IPS-20b (cell line): ENCODE results near the gene HTD2.
"Not testable (repeated sequence)": the region's sequence is repeated elsewhere in the genome, so short reads cannot be mapped to it uniquely, and the experiment has no call there.

ENCODE experiments used
- H3K27ac ChIP-seq: one replicate; pipeline ENCODE4 v1.5.1; 2013; ENCODE audit warnings: low read length
- H3K27me3 ChIP-seq: 2 replicates; pipeline ENCODE4 v1.6.1; 2013; ENCODE audit warnings: mild to moderate bottlenecking, low read length, inconsistent platforms; ENCODE audit not compliant: insufficient read depth
- H3K36me3 ChIP-seq: 2 replicates; pipeline ENCODE4 v1.6.1; 2013; ENCODE audit warnings: low read depth, mild to moderate bottlenecking, inconsistent platforms, low read length, moderate library complexity; ENCODE audit not compliant: insufficient read depth
- H3K4me1 ChIP-seq: 2 replicates; pipeline ENCODE4 v1.6.1; 2013; ENCODE audit warnings: mild to moderate bottlenecking, control low read depth, inconsistent platforms, low read length, moderate library complexity; ENCODE audit not compliant: insufficient read depth
- H3K4me3 ChIP-seq: 2 replicates; pipeline ENCODE4 v1.5.1; 2013; ENCODE audit warnings: mild to moderate bottlenecking, low read length, inconsistent platforms
- H3K9ac ChIP-seq: 2 replicates; pipeline ENCODE4 v1.6.1; 2013; ENCODE audit warnings: low read depth, mild to moderate bottlenecking, inconsistent platforms, low read length, moderate library complexity
- H3K9me3 ChIP-seq: 2 replicates; pipeline ENCODE4 v1.6.1; 2013; ENCODE audit warnings: mild to moderate bottlenecking, low read depth, low read length, inconsistent platforms; ENCODE audit not compliant: insufficient read depth

HTD2 gene

DNA sequence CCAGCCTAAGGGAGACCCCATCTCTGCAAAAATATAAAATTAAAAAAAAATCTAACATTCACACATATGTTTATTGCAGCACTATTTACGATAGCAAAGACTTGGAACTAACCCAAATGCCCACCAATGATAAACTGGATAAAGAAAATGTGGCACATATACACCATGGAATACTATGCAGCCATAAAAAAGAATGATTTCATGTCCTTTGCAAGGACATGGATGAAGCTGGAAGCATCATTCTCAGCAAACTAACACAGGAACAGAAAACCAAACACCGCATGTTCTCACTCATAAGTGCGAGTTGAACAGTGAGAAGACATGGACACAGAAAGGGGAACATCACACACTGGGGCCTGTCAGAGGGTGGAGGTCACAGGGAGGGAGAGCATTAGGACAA, 33.0 kb upstream of the HTD2 start:
- H3K36me3 ChIP-seq, H3K4me1 ChIP-seq, H3K27me3 ChIP-seq, H3K9ac ChIP-seq, H3K4me3 ChIP-seq, H3K9me3 ChIP-seq, H3K27ac ChIP-seq: not testable (repeated sequence)

DNA sequence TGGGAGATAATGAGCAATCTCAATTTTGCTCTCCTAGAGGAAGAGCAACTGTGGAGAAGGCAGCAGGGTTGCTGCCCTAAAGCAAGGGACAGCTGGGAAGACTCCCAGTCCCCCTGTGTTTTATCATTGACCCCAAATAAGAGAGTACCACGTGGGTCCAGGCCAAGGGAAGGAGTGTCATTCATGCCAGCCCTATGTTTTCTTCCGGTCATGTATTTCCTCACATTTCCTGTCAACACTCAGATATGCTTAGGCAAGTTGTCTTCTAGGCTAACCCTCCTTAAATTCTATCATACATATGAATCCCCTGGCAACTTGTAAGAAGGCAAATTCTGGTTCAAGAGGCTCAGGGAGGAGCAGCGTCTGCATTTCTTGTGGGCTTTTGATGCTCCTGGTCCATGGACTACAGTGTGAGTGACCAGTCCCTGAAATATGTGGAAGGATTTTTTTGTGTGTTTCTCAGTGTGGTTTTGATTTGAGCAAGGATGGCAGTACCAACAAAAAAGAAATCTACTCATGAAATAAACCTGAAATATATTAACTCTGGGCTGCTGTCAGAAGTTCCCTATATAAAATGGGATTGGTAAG, 32.2 kb upstream of the HTD2 start:
- H3K36me3 ChIP-seq = no peaks in the 10 kb centered on the region
- no peak overlapping the region for H3K9ac ChIP-seq
- H3K4me3 ChIP-seq = no peak overlapping the region
- no peaks in the 10 kb centered on the region for H3K4me1 ChIP-seq
- H3K27ac ChIP-seq = no peak overlapping the region
- H3K27me3 ChIP-seq = no peaks in the 10 kb centered on the region
- no peaks in the 10 kb centered on the region for H3K9me3 ChIP-seq

DNA sequence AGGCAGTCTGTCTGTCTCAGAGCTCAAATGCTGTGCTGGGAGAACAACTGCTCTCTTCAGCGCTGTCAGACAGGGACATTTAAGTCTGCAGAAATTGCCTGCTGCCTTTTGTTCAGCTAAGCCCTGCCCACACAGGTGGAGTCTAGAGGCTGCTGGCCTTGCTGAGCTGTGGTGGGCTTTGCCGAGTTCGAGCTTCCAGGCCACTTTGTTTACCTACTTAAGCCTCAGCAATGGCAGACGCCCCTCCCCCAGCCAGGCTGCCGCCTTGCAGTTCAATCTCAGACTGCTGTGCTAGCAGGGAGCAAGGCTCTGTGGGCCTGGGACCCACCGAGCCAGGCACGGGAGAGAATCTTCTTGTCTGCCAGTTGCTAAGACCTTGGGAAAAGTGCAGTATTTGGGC, 25.3 kb upstream of the HTD2 start:
- Histone ChIP-seq H3K9me3 (no peaks in the 10 kb centered on the region), H3K4me1 (no peaks in the 10 kb centered on the region), H3K9ac (no peak overlapping the region), H3K27ac (no peak overlapping the region), H3K4me3 (no peak overlapping the region), H3K27me3 (no peaks in the 10 kb centered on the region), H3K36me3 (no peaks in the 10 kb centered on the region)

DNA sequence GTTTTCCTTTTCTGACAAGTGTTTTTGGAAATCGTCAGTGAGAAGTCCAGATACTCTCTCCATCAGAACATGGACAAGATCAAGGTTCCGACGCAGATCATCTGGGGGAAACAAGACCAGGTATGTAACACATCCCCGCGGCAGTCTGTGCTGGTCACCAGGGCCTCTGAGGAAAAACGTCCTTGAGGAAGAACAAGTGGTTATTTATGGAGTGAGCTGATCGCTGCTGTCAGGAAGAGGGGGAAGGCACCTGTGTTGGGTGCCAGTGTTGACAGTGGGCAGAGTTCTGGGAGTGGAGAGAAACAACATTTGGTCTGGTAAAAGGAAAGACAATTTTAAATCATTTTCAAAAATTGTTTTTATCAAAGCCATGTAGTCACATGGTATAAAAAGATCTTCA, 21.0 kb upstream of the HTD2 start:
- no peak overlapping the region for H3K27ac ChIP-seq
- no peaks in the 10 kb centered on the region for H3K4me1 ChIP-seq
- no peaks in the 10 kb centered on the region for H3K36me3 ChIP-seq

DNA sequence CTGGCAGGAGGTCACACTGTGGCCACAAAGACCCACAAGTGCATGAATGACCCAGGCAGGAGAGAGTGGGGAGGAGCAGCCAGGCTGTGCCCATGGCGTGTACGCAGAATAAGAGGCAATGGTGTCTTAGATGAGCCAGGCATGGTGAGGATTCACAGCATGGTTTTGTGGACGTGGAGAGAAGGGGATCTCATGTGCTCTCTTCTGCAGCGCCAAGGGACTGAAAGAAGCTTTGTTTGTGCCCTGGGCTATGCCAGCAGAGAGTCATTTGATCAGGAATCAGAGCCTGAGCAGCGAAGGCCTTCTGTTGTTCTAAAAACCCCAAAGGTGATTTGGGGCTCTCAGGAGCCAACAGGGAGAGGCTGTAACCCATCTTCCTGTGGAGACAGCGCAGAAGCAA, 19.0 kb upstream of the HTD2 start:
- H3K9ac ChIP-seq = no peak overlapping the region
- H3K27ac ChIP-seq = no peak overlapping the region
- no peaks in the 10 kb centered on the region for H3K27me3 ChIP-seq
- H3K4me1 ChIP-seq = no peaks in the 10 kb centered on the region
- no peaks in the 10 kb centered on the region for H3K9me3 ChIP-seq
- no peaks in the 10 kb centered on the region for H3K36me3 ChIP-seq
- H3K4me3 ChIP-seq = no peak overlapping the region

More for the DNA sequence above, 21.0 kb upstream of the HTD2 start:
- no peak overlapping the region for H3K9ac ChIP-seq
- H3K27me3 ChIP-seq = no peaks in the 10 kb centered on the region
- no peak overlapping the region for H3K4me3 ChIP-seq
- H3K9me3 ChIP-seq = no peaks in the 10 kb centered on the region

DNA sequence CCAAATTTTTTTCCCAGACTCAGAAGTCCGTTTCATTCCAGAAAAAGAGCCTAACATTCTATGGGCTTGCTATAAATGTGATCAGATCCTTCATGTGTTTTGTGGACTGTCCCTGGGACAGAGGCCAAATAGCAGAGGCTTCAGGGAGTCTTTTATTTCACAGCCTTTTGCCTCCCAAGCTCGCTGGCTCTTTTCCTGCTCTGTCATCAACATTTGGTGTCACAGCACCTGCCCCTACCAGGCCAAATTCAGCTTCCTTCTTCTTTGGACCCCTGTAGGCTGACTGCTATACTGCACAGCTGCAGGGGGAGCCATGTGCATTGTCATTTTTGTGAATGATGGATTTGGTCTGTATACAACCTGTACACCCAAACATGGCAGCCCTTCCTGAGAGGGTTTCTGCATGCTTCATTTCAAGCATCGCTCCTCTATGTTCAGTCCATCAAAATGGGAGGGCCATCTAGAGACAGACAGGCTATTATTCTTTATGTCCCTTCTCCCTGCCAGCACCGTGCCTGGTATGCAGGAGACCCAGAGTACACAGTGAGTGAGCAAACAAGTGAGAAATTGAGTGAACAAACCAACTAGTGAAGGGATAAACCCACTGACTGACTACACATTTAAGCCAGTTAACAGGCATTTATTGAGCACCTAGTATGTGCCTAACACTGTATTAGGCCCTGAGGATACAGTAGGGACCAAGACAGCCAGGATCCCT, 18.1 kb upstream of the HTD2 start:
- no peaks in the 10 kb centered on the region for H3K27me3 ChIP-seq
- H3K27ac ChIP-seq = no peak overlapping the region
- no peaks in the 10 kb centered on the region for H3K36me3 ChIP-seq
- H3K9me3 ChIP-seq = no peaks in the 10 kb centered on the region
- H3K9ac ChIP-seq = no peak overlapping the region
- H3K4me1 ChIP-seq = no peaks in the 10 kb centered on the region
- no peak overlapping the region for H3K4me3 ChIP-seq

DNA sequence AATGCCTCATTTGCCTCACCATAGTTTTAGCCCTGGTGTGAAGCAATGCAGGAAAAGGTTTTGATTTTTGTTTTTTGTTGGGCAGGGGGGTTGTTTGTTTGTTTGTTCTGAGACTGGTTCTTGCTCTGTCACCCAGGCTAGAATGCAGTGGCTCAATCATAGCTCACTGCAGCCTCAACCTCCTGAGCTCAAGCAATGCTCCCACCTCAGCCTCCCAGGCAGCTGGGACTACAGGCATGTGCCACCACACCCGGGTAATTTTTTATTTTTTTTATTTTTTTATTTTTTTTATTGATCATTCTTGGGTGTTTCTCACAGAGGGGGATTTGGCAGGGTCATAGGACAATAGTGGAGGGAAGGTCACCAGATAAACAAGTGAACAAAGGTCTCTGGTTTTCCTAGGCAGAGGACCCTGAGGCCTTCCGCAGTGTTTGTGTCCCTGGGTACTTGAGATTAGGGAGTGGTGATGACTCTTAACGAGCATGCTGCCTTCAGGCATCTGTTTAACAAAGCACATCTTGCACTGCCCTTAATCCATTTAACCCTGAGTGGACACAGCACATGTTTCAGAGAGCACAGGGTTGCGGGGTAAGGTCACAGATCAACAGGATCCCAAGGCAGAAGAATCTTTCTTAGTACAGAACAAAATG, 17.2 kb upstream of the HTD2 start:
- H3K4me3 ChIP-seq, H3K9ac ChIP-seq, H3K9me3 ChIP-seq, H3K36me3 ChIP-seq, H3K27me3 ChIP-seq, H3K27ac ChIP-seq, H3K4me1 ChIP-seq: not testable (repeated sequence)

DNA sequence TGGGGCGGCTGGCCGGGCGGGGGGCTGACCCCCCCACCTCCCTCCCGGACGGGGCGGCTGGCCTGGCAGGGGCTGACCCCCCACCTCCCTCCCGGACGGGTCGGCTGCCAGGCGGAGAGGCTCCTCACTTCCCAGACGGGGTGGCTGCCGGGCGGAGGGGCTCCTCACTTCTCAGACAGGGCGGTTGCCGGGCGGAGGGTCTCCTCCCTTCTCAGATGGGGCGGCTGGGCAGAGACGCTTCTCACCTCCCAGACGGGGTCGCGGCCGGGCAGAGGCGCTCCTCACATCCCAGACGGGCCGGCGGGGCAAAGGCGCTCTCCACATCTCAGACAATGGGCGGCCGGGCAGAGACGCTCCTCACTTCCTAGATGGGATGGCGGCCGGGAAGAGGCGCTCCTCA, 15.9 kb upstream of the HTD2 start:
- H3K9me3 ChIP-seq, H3K9ac ChIP-seq, H3K4me1 ChIP-seq, H3K4me3 ChIP-seq, H3K36me3 ChIP-seq, H3K27me3 ChIP-seq, H3K27ac ChIP-seq: not testable (repeated sequence)

DNA sequence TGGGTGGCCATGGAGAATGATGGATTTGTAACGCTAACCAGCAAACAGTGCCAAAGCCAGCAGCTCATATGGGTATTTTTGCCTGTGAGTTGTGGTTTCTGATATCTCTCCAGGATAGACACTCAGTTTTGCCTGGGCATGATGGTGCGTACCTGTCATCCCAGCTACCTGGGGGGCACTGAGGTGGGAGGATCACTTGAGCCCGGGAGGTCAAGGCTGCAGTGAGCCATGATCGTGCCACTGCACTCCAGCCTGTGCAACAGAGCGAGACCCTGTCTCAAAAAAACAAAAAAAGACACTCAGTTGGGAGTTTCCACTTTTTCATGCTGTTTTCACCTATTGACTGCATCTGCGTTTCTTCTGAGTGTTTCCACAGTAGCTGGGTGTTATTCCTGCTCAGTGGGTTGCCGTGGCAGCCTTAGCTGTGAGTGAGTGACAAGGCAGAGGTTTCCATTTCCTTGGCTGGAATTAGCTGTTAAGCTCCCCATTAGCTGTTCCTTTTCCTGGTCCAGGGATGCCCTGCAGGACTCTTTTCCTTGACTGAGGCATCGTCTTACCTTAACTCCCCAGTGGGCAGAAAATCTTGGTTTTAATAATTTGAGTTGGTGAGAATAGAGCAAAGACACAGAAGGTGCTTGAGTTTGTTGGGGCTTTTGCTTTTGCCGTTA, 14.5 kb upstream of the HTD2 start:
- H3K36me3 ChIP-seq = no peaks in the 10 kb centered on the region
- no peak overlapping the region for H3K27ac ChIP-seq
- no peaks in the 10 kb centered on the region for H3K4me1 ChIP-seq
- H3K9ac ChIP-seq = no peak overlapping the region
- no peak overlapping the region for H3K4me3 ChIP-seq
- no peaks in the 10 kb centered on the region for H3K9me3 ChIP-seq
- H3K27me3 ChIP-seq = no peaks in the 10 kb centered on the region

DNA sequence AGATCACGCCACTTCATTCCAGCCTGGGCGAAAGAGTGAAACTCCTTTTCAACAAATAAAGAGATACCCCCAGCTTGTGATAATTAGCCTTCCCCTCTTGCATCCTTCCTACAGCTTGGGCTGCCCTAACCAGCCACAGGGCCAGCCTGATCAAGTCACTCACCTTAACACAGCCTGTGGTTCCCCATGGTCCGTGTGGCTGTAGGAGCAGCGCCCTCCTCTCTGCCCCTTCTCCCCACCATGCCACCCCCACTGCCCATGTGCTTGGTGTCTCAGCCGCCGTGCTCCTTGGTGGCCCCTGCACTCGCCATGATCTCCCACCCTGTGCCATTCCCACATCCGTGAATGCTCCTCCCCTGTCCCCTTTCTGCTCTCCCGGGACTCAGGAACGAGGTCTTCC, 13.5 kb upstream of the HTD2 start:
- no peaks in the 10 kb centered on the region for H3K4me1 ChIP-seq
- no peak overlapping the region for H3K27ac ChIP-seq
- H3K9me3 ChIP-seq = no peaks in the 10 kb centered on the region
- no peaks in the 10 kb centered on the region for H3K36me3 ChIP-seq
- H3K9ac ChIP-seq = no peak overlapping the region
- H3K4me3 ChIP-seq = no peak overlapping the region
- no peaks in the 10 kb centered on the region for H3K27me3 ChIP-seq

DNA sequence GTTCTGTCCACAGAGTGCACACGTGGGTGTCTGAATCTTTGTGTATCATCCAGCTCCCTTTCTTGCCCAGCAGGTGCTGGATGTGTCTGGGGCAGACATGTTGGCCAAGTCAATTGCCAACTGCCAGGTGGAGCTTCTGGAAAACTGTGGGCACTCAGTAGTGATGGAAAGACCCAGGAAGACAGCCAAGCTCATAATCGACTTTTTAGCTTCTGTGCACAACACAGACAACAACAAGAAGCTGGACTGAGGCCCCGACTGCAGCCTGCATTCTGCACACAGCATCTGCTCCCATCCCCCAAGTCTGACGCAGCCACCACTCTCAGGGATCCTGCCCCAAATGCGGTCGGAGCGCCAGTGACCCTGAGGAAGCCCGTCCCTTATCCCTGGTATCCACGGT, 12.8 kb upstream of the HTD2 start:
- Histone ChIP-seq H3K4me1 (no peaks in the 10 kb centered on the region), H3K4me3 (no peak overlapping the region), H3K9me3 (no peaks in the 10 kb centered on the region), H3K27me3 (no peaks in the 10 kb centered on the region), H3K9ac (no peak overlapping the region), H3K36me3 (no peaks in the 10 kb centered on the region), H3K27ac (no peak overlapping the region)

DNA sequence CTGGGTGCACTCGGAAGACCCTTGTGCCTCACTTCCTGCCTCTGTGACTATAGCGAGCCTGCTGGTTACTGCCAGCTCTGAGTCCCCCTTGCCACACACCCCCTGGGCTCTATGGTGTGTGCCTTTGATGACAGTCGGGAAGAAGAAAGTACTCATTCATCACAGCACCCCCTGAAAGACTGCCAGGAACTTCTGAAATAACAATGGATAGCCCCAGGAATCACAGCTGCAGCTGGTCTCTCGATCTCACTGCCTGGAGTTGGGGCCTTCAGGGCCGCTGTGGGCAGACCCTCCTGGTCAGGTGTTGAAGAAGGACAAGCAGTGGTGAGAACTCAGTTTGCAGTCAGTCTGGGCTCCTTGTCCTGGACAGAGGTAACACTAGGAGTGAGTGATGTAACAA, 10.1 kb upstream of the HTD2 start:
- no peaks in the 10 kb centered on the region for H3K9me3 ChIP-seq
- no peak overlapping the region for H3K4me3 ChIP-seq
- no peak overlapping the region for H3K27ac ChIP-seq
- no peak overlapping the region for H3K9ac ChIP-seq
- H3K4me1 ChIP-seq = no peaks in the 10 kb centered on the region
- no peaks in the 10 kb centered on the region for H3K36me3 ChIP-seq
- peaks cover 2% of the 10 kb centered on the region; the same call in 1 of the 2 replicates for H3K27me3 ChIP-seq
